ENCODE data around the gene MTREX. TPM values are rescaled to one million over a fixed set of nuclear protein-coding genes. Genes with fewer than 3 reads are reported as not detected.

The MTREX gene
- polyA plus RNA-seq, 1 donor from 2014 or later = 23.2 TPM

DNA sequence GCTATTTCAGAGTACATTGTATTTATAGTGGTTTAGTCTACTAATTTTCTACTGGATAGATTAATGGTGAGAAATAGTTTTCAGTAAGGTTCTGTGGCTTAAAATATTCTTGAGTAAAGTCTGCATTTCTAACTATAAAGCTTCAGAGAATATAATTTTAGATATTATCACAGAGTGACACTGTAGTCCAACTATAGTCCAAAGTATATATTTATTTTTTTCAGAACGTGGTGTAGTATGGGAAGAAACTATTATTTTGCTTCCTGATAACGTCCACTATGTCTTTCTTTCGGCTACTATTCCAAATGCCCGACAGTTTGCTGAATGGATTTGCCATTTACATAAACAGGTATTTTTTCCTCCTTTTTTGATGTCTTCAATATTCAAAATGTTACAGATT is 35.3 kb downstream of the MTREX start:
- Mint-ChIP-seq H3K9me3 (peaks cover 0 to 2% (median 0%) of the 10 kb centered on the region in 3 donors), H3K36me3 (peaks cover 7% of the 10 kb centered on the region), H3K27me3 (no peaks in the 10 kb centered on the region), H3K4me3 (no peak overlapping the region), H3K4me1 (peaks cover 13 to 20% (median 17%) of the 10 kb centered on the region in 3 donors), H3K27ac (peak overlapping the region in 1 of 3 donors; percentile 16)

DNA sequence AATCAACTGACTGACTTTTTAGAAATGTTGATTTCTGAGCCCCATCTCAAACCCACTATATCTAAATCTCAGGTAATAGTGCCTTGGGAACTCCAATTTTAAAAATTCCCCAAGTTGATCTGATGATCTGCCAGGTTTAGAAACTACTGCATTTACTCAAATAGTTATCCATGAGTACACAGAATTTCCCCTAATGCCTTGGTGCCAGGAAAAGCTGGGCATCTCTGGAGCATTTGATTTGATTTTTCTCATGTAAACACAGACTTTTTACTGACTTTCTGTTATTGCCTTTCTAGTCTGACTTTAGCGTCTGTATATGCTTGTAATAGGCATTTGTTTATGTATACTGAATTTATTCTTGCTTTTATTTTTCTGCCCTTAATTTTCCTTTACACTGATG is 35.8 kb downstream of the MTREX start:
- no peak overlapping the region for H3K4me3 Mint-ChIP-seq
- H3K27me3 Mint-ChIP-seq = no peaks in the 10 kb centered on the region
- H3K36me3 Mint-ChIP-seq = peaks cover 7% of the 10 kb centered on the region
- H3K9me3 Mint-ChIP-seq = peaks cover 0 to 2% (median 0%) of the 10 kb centered on the region in 3 donors
- H3K4me1 Mint-ChIP-seq = peaks cover 9 to 16% (median 12%) of the 10 kb centered on the region in 3 donors
- no peak overlapping the region for H3K27ac Mint-ChIP-seq

GRCh38 chr5:55344392-55344992 is 36.7 kb downstream of the MTREX start:
- Mint-ChIP-seq H3K9me3 (no peaks in the 10 kb centered on the region), H3K4me1 (peaks cover 2 to 11% (median 4%) of the 10 kb centered on the region in 3 donors), H3K36me3 (peaks cover 8% of the 10 kb centered on the region), H3K27me3 (no peaks in the 10 kb centered on the region), H3K27ac (peak overlapping the region in 1 of 3 donors; percentile 69), H3K4me3 (no peak overlapping the region)

DNA sequence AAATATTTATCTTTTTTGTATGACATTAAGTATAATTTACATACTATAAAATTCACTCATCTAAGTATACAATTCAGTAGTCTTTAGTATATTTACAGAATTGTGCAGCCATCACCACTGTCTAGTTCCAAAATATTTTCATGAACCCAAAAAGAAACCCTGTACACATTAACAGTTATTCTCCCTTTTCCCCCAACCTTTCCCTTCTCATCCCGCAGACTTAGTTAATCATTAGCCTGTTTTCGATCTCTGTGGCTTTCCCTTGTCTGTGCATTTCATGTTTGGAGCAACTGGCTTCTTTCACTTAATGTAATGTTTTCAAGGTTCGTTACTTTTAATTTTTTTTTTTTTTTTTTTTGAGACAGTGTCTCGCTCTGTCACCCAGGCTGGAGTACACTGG is 37.5 kb downstream of the MTREX start:
- no peak overlapping the region for H3K27ac Mint-ChIP-seq
- H3K27me3 Mint-ChIP-seq = no peaks in the 10 kb centered on the region
- H3K4me3 Mint-ChIP-seq = no peak overlapping the region
- peaks cover 4 to 18% (median 6%) of the 10 kb centered on the region in 3 donors for H3K4me1 Mint-ChIP-seq
- H3K36me3 Mint-ChIP-seq = peaks cover 12% of the 10 kb centered on the region
- no peaks in the 10 kb centered on the region for H3K9me3 Mint-ChIP-seq

DNA sequence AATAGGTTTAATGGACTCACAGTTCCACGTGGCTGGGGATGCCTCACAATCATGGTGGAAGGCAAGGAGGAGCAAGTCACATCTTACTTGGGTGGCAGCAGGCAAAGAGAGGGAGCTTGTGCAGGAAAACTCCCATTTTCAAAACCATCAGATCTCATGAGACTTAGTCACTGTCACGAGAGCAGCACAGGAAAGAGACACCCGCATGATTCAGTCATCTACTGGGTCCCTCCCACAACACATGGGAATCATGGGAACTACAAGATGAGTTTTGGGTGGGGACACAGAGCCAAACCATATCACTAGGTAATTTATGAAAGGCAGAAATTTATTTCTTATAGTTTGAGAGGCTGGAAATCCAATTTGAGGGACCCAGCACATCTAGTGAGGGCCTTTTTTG is 40.0 kb downstream of the MTREX start:
- Mint-ChIP-seq H3K27me3 (no peaks in the 10 kb centered on the region), H3K36me3 (peaks cover 16% of the 10 kb centered on the region), H3K9me3 (no peaks in the 10 kb centered on the region), H3K4me1 (peaks cover 6 to 25% (median 10%) of the 10 kb centered on the region in 3 donors), H3K4me3 (no peak overlapping the region), H3K27ac (no peak overlapping the region)

GRCh38 chr5:55350754-55351153 is 43.0 kb downstream of the MTREX start:
- Mint-ChIP-seq H3K4me3 (no peak overlapping the region), H3K4me1 (peaks cover 6 to 21% (median 8%) of the 10 kb centered on the region in 3 donors), H3K27me3 (no peaks in the 10 kb centered on the region), H3K9me3 (no peaks in the 10 kb centered on the region), H3K27ac (no peak overlapping the region), H3K36me3 (peaks cover 18% of the 10 kb centered on the region)

- H3K27ac Mint-ChIP-seq = no peak overlapping the region
Measured at GRCh38 chr5:55356896-55357295, 49.1 kb downstream of the MTREX start.

DNA sequence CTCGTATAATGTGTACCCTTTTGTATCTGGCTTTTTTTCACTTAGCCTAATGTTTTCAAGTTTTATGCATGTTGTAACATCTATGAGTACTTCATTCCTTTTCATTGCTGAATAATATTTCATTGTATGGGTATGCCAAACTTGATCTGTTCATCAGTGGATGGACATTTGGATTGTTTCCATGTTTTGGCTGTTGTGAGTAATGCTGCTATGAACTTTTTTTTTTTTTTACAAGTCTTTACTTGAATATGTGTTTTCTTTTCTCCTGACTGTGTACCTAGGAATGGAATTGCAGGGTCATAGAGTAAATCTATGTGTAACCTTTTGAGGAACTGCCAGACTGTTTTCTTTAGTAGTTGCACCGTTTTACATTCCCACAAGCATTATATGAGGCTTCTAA is 52.4 kb downstream of the MTREX start:
- H3K4me1 Mint-ChIP-seq = peaks cover 8 to 18% (median 14%) of the 10 kb centered on the region in 3 donors
- H3K36me3 Mint-ChIP-seq = peaks cover 26% of the 10 kb centered on the region
- peaks cover 0 to 2% (median 0%) of the 10 kb centered on the region in 3 donors for H3K9me3 Mint-ChIP-seq
- H3K4me3 Mint-ChIP-seq = no peak overlapping the region
- no peaks in the 10 kb centered on the region for H3K27me3 Mint-ChIP-seq
- no peak overlapping the region for H3K27ac Mint-ChIP-seq

More at GRCh38 chr5:55356896-55357295, 49.1 kb downstream of the MTREX start:
- H3K4me1 Mint-ChIP-seq = no peaks in the 10 kb centered on the region
- H3K9me3 Mint-ChIP-seq = peaks cover 0 to 2% (median 0%) of the 10 kb centered on the region in 3 donors
- H3K27me3 Mint-ChIP-seq = no peaks in the 10 kb centered on the region
- no peak overlapping the region for H3K4me3 Mint-ChIP-seq
- H3K36me3 Mint-ChIP-seq = peaks cover 28% of the 10 kb centered on the region

DNA sequence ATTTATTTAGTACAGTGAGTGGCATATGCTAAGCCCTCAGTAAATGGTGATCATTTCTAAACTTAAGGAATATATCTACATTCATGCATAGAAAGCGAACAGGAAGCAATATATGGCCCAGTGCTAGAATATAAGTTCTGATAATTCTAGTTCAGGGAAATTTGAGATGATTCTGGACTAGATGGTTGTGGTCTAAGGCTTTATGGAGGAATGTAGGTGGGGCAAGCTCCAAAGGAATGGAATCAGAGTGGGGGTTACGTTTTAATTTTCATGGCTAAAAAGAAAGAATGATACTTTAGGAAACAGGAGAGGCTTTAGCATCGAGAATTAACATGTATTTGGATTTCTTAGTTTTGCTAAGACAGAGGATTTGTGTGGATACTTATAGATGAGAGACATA is 56.1 kb downstream of the MTREX start:
- H3K9me3 Mint-ChIP-seq = peaks cover 0 to 2% (median 0%) of the 10 kb centered on the region in 3 donors
- H3K4me1 Mint-ChIP-seq = peaks cover 8 to 18% (median 14%) of the 10 kb centered on the region in 3 donors
- no peaks in the 10 kb centered on the region for H3K27me3 Mint-ChIP-seq
- no peak overlapping the region for H3K4me3 Mint-ChIP-seq
- H3K36me3 Mint-ChIP-seq = peaks cover 20% of the 10 kb centered on the region
- peak overlapping the region in 1 of 3 donors; percentile 60 for H3K27ac Mint-ChIP-seq

DNA sequence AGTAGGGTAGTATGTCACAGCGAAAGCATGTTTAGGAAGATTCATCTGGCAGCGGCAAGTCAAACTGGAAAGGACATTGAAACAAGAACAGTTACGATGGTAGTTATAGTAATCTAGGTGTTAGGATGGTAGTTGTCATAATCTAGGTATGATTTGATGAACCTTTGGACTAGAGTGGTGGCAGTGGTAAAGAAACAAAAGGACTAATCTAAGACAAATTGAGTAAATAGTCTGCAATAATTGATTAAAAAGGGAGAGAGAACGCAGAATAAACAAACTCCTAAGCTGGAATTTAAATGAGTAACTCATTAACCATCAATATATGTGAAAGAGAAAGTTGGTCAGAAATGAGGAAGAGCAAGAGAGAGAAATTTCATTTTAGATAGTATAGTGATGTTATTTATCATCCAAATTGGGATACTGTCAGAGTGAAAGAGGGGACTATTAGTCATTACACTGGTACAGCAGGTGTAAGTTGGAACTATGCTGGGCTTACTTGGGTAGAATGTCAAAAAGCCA is 56.8 kb downstream of the MTREX start:
- Mint-ChIP-seq H3K9me3 (peaks cover 0 to 2% (median 0%) of the 10 kb centered on the region in 3 donors), H3K4me1 (peaks cover 8 to 18% (median 14%) of the 10 kb centered on the region in 3 donors), H3K36me3 (peaks cover 12% of the 10 kb centered on the region), H3K4me3 (no peak overlapping the region), H3K27ac (peak overlapping the region in 2 of 3 donors; percentile 60), H3K27me3 (no peaks in the 10 kb centered on the region)

DNA sequence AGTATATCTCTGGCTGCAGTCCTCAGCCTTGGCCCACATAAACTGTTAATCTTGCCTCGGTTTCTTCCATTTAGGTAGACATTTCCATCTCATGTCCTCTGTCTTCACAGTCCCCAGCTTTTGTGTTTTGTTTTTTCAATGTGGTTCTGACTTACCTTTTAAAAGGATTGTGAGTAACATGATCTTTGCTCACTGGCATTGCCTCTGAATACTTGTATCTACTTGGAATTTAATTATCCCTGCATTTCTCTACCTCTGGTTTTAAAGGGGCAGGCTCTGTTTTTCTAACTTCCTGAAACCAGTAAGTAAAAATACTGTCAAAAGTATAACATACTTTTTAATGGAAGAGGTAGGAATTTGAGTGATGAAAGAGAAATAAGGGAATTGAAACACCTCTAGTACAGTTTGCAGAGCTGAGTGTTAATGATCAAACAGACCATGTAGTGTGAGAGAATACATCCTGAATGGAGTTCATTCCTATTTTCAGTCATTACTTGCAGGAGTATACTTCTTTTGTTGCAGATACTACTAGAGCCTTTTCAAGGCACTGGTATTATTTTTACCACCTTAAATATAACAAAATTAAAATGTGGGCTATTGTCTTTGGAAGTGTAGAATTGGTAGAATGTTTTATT is 62.6 kb downstream of the MTREX start:
- Mint-ChIP-seq H3K4me1 (no peaks in the 10 kb centered on the region), H3K27ac (no peak overlapping the region), H3K36me3 (peaks cover 19% of the 10 kb centered on the region)

GRCh38 chr5:55371145-55371544 is 63.4 kb downstream of the MTREX start:
- H3K9me3 Mint-ChIP-seq = peaks cover 1 to 14% (median 2%) of the 10 kb centered on the region in 3 donors
- H3K4me3 Mint-ChIP-seq = no peak overlapping the region
- peaks cover 21% of the 10 kb centered on the region for H3K36me3 Mint-ChIP-seq
- H3K4me1 Mint-ChIP-seq = no peaks in the 10 kb centered on the region
- no peaks in the 10 kb centered on the region for H3K27me3 Mint-ChIP-seq
- H3K27ac Mint-ChIP-seq = no peak overlapping the region

More for the DNA sequence above, 62.6 kb downstream of the MTREX start:
- Mint-ChIP-seq H3K9me3 (peaks cover 1 to 14% (median 2%) of the 10 kb centered on the region in 3 donors), H3K27me3 (no peaks in the 10 kb centered on the region), H3K4me3 (no peak overlapping the region)

DNA sequence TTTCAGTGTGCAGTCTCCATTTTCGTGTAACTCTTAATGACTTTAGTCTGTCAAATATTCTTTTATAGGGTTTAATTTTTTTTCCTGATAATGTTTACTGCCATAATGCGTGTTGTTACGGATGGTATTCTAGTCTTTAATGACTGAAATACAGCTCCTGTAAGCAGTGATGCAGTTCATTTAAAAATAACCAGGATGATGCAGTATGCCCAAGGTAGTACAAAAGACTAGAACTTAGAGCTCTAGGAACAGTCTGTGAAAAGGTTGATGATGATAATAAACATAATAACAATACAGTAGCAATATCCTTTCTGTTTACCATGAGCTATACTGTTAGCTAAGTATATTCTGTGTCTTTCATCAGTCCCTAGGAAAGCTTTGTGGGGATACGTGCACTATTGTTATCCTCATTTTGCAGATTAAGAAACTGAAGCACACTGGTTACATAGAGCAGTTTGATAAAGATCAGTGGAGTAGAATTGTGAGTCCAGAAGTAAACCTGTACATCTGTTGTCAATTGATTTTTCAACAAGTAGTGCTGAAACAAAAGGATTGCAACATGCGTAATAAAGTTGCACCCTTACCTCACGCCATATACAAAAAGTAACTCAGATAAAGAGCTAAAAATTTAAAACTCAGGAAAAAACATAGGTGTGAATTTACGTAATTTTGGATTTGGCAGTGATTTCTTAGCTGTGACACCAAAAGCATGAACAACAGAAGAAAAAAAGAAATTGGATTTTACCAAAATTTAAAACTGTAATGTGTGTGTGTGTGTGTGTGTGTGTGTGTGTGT is 64.5 kb downstream of the MTREX start:
- Mint-ChIP-seq H3K27me3 (no peaks in the 10 kb centered on the region), H3K27ac (no peak overlapping the region), H3K36me3 (peaks cover 21% of the 10 kb centered on the region), H3K9me3 (peaks cover 1 to 14% (median 2%) of the 10 kb centered on the region in 3 donors), H3K4me1 (no peaks in the 10 kb centered on the region), H3K4me3 (no peak overlapping the region)

- H3K36me3 Mint-ChIP-seq = peaks cover 28% of the 10 kb centered on the region
- no peaks in the 10 kb centered on the region for H3K27me3 Mint-ChIP-seq
- H3K27ac Mint-ChIP-seq = peak overlapping the region in 2 of 3 donors; percentile 7 to 20
- H3K4me1 Mint-ChIP-seq = no peaks in the 10 kb centered on the region
- no peak overlapping the region for H3K4me3 Mint-ChIP-seq
- H3K9me3 Mint-ChIP-seq = peaks cover 0 to 11% (median 5%) of the 10 kb centered on the region in 3 donors
Measured at GRCh38 chr5:55377810-55378209, 70.0 kb downstream of the MTREX start.

GRCh38 chr5:55383254-55383653 is 75.5 kb downstream of the MTREX start:
- Mint-ChIP-seq H3K4me3 (no peak overlapping the region), H3K9me3 (peaks cover 7 to 11% (median 10%) of the 10 kb centered on the region in 3 donors), H3K36me3 (peaks cover 27% of the 10 kb centered on the region), H3K27ac (no peak overlapping the region), H3K27me3 (no peaks in the 10 kb centered on the region), H3K4me1 (peaks cover 0 to 5% (median 3%) of the 10 kb centered on the region in 3 donors)
